GM21529 (cell line): ENCODE results near the gene TRIM63.

Experiments
- ATAC-seq: cut with Tn5 transposase; IDR thresholded peaks from one replicate; pipeline ENCODE4 v1.9.1; 2021; ENCODE audit not compliant: unreplicated experiment

Gene TRIM63

DNA sequence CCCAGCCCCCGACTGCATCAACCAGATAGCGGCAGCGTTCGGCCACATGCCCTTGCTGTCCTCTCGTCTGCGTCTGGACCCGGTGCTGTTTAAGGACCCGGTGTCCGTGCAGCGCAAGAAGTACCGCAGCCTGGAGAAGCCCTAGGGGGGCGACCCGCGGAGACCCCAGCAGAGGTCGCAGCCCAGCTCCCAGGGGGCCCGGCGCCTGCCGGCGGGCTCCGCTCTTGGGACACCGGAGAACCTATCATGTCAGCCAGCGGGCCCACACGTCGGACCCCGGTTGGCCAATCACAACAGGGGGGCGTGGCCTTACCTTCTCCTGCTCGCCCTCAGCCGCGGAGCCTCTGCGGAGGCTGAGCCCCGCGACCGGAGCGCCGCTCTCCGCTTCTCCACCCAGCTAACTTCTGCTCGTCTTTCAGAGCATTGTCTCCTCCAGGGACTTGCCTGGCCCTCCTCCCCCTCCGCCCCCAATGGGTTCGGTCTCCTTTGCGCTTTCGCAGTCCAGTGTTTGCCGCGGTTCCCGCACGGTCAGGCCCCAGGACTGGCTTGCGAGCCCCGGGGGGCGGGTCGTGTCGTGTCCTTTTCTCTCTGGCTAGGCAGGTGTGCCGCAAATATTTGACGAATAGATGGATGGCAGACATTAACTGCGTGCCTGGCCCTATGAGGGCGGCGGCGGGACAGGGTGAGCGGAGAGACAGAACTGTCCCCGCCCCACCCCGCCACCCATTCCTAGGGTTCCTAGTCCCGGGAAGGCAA, 32.0 kb downstream of the TRIM63 start:
- peak; percentile 86 for ATAC-seq

DNA sequence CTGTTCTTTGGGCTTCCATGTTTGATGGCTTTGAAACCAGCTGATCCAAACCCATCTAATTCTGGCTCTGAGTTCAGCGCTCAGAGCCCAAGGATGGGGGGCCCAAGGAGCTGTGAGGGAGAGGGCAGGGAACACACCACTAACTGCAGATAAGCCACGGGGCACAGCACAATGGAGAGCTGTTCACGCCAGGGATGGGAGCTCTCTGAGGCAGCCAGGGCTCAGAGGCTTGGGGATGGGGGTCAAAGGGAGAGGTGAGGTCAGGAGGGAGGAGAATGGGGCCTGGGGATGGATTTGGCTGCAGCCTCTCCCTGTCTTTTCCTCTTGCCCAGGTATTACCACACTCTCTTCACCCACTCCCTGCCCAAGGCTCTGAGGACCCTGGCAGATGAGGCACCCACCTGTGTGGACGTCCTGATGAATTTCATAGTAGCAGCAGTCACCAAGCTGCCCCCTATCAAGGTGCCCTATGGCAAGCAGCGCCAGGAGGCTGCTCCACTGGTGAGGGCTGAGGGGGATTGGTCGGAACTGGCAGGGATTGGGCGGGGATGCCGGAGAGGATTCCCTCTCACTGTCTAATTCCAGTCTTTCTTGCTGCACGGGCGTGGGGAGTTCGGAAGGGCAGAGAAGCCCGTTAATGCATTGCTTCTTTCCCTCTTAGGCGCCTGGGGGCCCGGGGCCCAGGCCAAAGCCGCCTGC, 32.8 kb downstream of the TRIM63 start:
- no peak for ATAC-seq

DNA sequence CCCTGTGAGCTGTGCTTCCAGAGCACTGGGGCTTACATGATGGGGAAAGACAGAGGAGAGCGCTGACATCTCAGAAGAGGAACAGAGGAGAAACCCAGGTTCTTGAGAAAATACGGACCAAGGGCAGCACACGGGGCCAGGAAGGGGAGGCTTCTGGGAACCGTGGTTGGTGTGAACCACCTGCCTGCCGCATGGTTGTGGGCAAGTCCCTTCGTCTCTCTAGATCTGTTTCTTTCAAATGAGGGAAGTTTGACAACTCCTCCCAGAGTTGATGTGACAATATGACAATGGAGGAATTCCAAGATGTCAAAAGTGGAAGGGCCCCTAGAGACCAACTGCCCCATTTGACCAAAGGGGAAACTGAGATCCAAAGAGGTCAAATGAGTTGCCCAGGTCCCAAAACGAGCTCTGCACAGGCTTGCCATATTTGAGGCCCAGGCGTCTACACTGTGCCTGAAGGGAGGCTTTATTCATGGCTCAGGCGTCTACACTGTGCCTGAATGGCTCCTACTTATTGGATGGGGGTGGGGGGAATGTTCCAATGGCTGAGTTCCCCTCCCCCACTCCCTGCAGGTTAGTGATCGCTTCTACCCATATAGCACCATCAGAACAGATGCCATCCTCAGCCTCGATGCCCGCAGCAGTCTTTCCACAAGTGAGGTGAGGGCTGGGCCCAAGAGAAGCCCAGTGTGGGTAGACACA, 34.6 kb downstream of the TRIM63 start:
- no peak for ATAC-seq

DNA sequence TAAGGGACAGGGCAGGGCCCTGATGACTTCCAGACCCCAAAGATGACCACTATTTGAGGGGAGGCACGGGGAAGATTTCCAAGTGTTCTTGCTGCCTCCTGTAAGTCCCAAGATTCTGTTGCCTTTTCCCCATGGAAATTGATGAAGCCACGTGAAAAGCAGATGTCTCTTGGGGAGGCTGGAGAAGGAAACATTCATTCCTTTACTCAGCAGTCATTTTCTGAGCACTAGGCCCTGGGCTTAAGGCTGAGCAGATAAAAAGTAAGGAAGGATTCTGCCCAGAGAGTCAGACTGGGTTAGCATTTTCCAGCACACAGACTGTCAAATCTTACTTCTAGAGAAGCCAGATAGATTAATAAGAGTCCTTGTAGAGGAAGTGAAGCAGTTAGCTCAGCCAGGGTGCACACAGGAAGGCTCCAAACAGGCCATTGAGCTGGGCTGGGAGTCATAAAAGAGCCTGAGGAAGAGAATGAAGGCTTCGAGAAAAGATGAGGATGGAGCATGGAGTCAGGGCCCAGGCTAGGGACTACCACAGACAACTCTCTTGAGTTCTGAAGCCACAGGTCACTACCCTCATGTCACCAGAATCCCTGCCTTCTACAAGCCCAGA, 35.7 kb downstream of the TRIM63 start:
- no peak for ATAC-seq

DNA sequence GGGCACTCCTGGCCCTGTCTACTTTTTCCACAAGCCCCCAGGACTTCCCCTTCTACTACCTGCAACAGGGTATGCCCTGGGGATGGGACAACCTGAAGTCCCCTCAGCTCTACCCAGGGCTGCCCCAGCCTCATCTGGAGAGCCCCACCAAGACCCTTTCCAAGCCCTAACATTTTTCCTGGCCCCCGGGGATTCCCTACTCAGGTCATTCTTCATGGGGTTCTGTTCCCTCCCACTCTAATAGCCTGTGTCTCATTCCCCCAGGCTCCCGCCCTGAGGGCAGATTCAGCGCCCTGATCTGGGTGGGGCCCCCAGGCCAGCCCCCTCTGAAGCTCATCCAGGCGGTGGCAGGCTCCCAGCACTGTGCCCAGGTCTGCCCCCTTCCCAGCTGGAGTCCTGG, 36.2 kb downstream of the TRIM63 start:
- no peak for ATAC-seq

DNA sequence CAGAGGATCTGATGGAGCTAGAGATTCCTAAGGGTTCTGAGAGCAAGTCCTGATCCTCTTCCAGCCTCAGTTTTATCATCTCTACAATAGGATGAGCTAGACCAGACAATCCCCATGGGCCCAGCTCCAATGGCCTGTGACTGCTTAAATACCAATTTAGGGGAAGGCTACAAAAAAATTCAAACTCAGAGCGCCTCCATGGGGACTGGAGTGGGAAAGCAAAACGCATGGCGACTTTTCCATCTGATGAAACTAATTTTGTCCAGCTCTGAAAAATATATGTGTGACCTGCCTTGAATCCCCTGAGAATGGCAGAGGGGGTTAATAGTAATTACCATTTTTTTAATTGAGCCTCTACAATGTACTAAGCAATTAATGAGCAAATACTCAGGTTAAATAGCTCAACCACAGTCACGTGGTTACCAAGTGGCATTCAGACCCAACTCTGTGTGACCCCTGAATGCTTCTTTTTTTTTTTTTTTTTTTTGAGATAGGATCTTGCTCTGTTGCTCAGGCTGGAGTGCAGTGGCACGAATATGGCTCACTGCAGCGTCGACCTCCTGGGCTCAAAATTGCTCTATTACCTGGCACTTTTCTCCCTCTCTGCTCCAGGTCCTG, 37.5 kb downstream of the TRIM63 start:
- ATAC-seq = no peak

DNA sequence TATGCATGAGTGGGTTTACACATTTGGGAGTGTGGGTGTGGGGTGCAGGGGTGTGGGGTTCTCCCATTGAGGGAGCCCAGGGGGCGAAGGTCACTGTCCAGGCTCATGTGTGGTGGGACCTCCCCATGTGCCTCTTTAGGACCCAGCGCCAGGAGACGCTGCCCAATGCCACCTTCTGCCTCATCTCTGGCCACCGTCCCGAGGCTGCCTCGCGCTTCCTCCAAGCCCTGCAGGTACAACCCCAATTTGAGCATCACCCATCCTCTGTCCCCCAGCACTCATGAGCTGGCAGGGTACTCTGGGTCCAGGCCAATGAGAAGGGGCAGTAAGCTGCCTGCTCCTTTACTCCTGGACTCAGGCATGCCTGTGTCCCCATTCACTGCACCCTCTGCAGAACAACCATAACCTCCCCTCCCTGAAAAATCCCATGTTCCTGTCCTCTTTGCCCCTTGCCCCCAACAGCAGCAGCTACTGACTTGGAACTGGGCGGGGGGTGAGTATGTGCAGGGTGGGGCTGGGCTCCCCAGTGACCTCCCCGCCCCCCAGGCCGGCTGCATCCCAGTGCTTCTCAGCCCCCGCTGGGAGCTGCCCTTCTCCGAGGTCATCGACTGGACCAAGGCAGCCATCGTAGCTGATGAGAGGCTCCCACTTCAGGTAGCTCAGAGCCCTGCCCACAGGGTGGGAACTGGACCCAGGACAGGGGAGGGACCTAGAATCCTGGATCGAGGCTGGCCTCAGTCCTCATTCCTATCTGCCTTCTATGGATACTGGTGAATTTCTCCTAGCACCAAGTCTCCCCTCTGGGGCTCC, 38.2 kb downstream of the TRIM63 start:
- ATAC-seq = no peak

DNA sequence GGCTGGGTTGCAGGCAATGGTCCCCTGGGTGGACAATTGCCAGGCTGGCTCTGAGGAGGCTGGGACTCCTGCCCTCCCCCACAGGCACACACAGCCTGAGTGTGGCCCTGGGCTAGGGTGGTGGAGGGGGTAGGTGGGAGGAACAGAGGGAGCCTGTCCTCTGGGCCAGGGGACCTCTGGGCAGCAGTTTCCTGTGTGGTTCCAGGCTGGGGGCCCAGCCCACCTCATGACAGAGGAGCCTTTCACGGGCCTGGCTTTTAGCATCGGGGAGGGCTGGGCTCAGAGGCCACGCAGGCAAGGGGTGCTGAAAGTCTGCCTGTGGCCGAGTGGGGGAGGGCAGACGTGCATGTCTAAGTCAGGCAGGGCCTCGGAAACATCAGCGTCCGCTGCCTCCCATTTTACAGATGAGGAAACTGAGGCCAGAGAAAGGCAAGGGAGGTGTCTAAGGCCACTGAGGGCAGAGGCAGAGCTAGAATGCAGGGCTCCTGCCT, 38.9 kb downstream of the TRIM63 start:
- no peak for ATAC-seq

DNA sequence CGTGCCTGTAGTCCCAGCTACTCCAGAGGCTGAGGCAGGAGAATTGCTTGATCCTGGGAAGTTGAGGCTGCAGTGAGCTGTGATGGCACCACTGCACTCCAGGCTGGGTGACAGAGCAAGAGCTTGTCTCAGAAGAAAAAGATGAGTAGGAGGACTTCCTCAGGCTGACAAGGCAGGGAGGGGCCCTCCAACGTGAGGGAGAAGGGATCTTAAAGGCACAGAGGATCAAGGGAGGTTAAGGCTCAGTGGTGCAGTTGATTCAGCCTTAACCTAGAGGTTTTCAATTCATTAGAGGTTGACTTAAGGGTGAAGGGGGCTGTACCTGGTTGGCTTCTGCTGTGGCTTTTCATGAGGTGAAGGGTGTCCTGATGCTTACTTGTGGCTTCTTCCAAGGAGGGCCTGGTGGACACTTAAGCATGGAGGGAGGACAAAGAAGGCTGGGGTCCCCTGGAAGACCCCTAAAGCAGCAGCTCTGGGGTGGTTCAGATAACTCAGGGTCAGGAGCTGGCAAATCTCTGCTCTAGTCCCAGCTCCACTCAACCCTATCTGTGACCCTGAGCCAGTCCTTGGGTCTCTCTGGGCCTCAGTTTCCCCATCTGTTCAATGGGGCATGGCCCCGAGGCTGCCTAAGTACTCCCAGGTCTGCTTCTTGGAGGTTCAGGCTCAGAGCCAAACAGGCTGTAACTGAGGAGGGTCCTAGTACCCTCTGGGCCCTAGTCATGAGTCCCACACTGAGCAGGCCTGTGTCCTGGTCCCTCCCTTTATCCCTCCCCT, 39.5 kb downstream of the TRIM63 start:
- ATAC-seq = no peak

DNA sequence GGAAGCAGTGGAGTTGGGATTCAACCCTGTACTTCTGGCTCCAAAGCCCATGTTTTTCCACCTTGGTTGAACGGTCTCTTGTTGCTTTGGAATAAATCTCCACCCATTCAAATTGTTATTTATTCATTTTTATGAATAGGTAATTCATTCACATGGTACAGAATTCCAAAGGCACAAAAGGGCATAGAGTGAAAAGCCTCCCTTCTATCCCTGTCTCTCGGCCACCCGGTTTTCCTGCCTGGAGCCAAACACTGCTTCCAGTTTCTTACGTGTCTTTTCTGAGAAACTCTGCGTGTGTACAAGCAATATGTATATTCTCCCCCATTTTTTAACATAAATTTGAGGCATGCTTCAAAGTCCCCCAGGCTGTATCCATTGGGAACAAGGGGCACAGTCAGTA, 41.9 kb downstream of the TRIM63 start:
- ATAC-seq = no peak

DNA sequence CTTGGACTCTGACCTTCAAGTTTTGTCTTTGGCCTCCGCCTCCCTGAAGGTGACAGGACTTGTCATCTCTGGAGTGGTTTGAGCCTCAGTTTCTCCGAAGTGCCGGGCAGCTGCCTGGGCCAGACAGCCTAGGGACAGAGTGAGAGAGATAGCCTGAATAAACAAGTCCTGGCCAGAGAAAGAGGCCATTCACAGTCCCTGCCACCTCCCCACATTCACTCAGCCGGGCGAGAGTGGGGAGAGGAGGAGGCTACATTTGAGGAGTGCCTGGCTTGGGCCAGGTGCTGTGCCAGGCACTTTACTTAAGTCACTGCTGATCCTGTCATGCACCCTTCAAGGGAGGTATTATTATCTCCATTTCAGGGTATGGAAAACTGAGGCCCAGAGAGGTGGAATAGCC, 42.4 kb downstream of the TRIM63 start:
- no peak for ATAC-seq

DNA sequence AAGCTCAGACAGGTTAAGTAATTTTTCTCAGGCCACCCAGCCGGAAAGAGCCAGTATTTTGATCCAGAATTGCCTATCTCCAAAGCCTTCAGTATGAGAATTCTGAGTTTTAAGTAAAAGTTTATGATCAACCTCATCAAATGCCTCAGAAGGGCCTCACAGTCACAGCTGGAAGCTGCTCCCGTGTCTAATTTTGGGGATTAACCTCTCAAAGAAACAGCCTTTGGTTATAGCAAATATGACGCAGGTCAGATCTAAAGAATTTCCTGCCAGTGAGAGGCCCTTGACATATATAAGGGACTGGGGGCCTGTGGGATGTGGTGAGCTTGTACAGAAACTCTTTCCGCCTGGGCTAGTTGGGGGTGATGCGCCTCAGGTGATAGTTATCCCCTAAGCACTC, 43.6 kb downstream of the TRIM63 start:
- no peak for ATAC-seq

DNA sequence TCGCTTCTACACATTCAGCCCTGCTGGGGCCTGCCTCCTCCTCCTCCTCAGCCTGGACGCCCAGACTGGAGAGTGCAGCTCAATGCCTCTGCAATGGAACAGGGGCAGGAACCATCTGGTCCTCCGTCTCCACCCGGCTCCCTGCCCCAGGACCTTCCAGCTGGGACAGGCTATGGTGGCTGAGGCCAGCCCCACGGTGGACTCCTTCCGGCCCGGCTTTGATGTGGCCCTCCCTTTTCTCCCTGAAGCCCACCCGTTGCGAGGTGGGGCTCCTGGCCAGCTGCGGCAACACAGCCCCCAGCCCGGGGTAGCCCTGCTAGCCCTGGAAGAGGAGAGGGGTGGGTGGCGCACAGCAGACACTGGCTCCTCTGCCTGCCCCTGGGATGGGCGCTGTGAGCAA, 44.4 kb downstream of the TRIM63 start:
- no peak for ATAC-seq

DNA sequence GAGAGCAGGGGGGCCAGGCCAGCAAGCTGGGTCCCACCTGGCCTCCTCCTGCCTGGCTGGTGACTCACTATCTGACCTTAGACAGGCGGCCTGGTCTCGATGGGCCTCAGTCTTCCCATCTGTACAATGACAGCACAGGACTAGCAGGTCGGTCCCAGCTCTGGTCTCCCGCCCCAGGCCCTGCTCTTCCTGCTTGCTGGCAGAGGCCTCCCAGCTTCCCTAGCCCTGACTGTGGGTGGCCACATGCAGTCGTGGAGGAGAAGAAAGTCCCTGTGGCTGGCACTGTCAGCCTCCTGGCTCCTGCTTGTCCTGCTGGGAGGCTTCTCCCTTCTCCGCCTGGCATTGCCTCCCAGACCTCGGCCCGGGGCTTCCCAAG, 45.0 kb downstream of the TRIM63 start:
- no peak for ATAC-seq

DNA sequence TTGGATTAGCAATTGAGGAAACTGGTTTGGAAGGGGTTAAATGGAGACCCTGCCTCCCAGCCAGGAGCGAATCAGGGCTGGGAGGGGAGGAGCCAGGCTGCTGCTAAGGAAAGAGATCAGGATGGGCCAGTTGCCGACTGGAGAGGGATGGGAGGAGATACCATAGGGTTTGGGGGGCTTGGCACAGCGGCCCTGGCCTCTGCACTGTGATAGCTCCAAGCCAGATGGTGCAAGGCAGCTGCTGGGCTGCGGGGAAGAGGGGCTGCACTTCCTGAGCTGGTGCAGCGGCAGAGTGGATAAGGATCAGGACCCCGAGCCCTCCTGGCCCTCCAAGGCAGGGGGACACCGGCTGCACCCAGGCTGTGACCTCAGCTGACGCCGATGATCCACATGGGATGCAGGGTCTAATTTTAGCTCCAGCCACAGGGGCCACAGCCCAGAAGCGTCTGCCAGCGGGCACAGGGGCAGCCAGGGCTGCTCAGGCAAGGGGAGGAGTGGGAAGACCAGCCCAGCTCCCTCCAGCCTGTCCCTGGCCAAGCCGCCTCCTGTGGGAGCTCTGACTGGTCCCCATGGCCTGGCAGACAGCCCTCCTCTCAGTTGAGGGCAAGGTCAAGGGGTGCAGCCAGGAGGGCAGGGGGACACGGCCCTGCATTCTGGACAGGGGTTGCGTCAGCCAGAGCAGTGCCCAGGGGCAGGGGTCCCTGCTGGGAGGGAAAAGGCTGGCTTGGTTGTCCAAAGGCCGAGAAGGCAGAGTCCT, 45.6 kb downstream of the TRIM63 start, which contains the start of gene EXTL1:
Gene EXTL1, plus strand, starts transcription at position 129 of the 757 bp plus-strand sequence. CDS start 872 bp downstream, outside the sequence.
- ATAC-seq = no peak

DNA sequence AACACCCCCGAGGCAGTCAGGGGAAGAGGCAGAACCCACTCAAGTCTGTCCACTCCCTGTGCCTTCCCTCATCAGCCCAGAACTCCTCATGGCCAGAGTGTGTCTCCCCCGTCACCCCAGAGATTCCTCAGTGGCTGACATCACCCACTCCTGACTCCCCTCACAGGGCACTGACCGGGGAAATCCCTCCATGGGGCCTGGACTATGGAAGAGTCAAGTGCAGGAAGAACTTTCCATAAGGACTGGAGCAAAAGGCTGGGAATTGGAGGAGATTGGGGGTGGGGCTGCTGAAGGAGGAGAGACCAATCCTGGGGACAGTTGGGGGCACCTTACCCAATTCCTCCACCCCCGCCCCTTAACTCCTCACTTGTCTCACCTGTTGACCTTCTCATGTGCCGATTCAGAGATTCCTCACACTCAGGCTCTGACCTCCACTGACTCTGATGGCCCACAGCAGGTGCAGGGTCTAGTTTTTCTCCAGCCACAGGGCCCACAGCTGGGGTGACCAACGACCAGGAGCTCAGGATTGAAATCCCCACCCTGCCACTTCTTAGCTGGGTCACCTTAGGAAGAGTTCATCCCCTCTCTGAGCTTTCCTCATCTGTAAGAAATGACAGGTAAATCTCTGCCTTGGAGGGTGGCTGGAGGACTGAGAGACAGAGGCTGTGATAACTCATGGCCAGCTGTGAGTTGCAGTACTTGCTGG, 46.3 kb downstream of the TRIM63 start:
- no peak for ATAC-seq

DNA sequence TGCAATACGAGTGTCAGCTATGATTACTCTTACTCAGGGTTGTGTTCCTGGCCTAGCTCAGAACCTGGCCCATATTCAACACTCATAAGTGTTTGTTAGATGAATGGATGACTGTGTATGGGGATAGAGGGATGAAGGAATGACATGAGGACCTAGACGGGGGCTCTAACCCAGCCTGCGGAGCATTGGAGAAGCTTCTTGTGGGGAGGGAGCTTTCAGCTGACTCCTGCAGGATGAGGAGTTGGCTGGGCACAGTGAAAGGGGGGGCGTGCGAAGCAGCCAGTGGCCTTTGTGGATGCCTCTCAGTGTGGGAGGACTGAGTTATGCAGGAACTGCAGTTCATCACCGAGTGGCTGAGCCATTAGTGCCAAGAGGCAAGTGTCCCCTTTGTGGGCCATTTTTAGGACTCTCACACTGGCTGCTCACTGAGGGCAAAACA, 47.1 kb downstream of the TRIM63 start:
- no peak for ATAC-seq
